Ecto neural progenitor cell (in vitro differentiated cells): ENCODE data around the gene CD2AP.
"Not testable (repeated sequence)": the region's sequence is repeated elsewhere in the genome, so short reads cannot be mapped to it uniquely, and the experiment has no call there.

Experiments
- DNase-seq: peaks from one replicate; pipeline ENCODE4 v3.0.0-alpha.2; 2018; ENCODE audit warnings: low spot score

Gene CD2AP, protein sequence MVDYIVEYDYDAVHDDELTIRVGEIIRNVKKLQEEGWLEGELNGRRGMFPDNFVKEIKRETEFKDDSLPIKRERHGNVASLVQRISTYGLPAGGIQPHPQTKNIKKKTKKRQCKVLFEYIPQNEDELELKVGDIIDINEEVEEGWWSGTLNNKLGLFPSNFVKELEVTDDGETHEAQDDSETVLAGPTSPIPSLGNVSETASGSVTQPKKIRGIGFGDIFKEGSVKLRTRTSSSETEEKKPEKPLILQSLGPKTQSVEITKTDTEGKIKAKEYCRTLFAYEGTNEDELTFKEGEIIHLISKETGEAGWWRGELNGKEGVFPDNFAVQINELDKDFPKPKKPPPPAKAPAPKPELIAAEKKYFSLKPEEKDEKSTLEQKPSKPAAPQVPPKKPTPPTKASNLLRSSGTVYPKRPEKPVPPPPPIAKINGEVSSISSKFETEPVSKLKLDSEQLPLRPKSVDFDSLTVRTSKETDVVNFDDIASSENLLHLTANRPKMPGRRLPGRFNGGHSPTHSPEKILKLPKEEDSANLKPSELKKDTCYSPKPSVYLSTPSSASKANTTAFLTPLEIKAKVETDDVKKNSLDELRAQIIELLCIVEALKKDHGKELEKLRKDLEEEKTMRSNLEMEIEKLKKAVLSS

DNA sequence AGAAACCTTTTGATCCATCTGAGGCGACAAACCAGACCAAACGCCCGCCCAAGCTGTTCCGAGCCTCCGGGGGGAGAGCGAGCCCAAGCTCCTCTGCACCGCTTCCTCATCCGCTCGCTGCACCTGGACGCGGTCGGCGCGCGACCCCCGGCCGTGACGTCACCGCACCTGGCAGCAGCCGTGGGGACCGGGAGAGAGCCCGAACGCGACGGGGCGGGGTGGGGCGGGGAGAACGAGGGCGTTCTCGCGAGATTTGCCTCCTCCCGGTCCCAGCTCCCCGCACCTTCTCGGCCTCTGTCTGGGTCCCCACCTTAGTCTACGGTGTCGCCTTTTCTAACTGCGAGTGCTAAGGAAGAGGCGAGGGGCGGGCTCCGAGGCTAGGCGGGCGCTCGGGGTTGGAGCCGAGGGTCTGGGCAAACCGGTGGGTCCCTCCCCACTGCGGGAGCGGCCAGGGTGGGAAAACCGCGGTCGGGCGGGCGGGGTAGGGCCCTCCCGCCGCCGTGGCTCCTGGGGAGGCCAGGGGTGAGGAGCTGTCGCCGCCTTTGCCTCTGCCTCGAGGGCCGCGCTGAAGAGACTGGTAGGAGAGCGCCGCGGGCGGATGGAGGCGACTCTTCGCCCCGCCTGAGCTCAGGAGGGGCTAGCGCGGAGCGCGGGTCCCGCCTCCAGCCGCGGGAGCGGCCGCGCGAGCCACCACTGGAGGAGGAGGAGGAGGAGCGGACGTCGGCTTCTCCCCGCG, at the start of gene CD2AP:
TSS of gene CD2AP (plus strand) at position 293 of the 736 bp plus-strand sequence. CDS start 456 bp downstream, outside the sequence.
- DNase-seq: peak; percentile 93

GRCh38 chr6:47428288-47428687, 49.3 kb upstream of the CD2AP start:
- DNase-seq: no peak

GRCh38 chr6:47428746-47429664, 48.6 kb upstream of the CD2AP start:
- DNase-seq: no peak

- DNase-seq: no peak
Observed at GRCh38 chr6:47434372-47435253, 43.0 kb upstream of the CD2AP start.

GRCh38 chr6:47435254-47435612, 42.4 kb upstream of the CD2AP start:
- DNase-seq: no peak

- DNase-seq: no peak
Observed at GRCh38 chr6:47437592-47437991, 40.0 kb upstream of the CD2AP start.

- DNase-seq: no peak
Observed at GRCh38 chr6:47438481-47439347, 38.9 kb upstream of the CD2AP start.

GRCh38 chr6:47439348-47439668, 38.3 kb upstream of the CD2AP start:
- no peak for DNase-seq

- DNase-seq: no peak
Observed at GRCh38 chr6:47440719-47441118, 36.9 kb upstream of the CD2AP start.

DNA sequence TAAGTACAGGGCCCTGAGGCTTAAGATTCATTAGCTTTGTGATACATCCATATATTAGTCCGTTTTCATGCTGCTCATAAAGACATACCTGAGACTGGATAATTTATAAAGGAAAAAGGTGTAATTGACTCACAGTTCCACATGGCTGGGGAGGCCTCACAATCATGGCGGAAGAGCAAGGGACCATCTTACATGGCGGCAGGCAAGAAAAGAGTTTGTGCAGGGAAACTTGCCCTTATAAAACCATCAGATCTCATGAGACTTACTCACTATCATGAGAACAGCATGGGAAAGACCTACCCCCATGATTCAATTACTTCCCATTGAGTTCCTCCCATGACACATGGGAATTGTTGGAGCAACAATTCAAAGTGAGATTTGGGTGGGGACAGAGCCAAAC, 32.6 kb upstream of the CD2AP start:
- not testable (repeated sequence) for DNase-seq

DNA sequence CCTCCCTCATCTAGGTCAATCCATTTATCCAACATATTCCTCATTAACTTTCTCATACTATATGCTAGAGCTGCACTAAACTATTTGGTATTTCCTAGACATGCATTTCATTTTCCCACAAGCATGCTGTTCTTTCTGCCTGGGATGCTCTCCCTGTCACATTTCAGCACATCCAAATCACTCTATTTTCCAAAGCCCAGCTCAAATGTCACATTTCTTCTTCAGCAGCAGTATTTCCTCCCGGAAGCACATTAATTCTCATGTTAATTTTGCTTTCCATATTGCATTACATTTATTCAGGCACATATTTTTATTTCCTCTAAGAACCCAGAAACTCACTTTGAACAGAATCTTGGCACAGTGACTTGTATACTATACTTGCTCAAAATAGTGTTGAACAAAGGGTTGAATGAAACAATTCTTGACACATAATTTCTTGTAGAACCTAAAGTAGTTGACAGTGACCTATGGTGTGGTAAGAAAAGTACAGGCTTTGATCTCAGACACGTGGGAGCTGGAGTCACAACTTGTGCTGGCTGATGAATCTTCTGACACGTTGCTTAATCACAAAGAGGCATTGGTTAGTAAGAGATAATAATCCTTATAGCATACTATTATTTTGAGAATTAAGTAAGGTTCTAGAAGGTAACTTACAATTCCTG, 30.8 kb upstream of the CD2AP start:
- DNase-seq: no peak

DNA sequence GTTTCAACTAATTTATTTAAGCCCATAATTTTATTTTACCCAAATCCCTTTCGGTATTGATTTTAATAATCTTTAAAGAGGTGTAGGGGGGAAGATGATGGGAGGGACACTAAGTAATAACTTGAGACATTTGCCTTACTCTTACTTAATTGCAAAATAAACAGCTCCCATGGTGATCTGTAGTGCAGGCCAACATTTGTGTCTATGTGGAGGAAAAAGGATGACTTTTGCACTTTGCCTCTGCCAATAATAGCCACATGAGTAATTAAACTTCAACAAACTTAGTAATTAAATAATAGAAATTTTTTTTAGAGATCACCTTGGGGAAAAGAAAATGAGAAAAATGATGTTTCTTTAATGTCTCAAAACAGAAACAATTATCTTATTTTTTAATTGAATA, 29.9 kb upstream of the CD2AP start:
- no peak for DNase-seq

DNA sequence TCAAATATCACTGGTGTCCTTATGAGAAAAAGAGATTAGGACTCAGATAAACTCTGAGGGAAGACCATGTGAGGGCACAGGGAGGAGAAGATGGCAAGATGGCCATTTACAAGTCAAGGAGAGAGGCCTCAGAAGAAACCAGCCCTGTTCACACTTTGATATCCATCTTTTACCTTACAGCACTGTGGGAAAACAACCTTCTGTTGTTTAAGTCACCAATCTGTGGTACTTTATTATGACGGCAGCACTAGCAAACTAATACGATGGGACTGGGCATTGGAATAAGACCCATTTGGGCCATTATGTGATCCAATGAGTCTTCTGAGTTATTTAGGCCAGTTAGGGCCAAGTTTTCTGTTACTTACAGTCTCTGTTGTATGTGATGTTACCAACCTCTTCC, 26.4 kb upstream of the CD2AP start:
- no peak for DNase-seq

GRCh38 chr6:47452899-47453298, 24.7 kb upstream of the CD2AP start:
- no peak for DNase-seq

DNA sequence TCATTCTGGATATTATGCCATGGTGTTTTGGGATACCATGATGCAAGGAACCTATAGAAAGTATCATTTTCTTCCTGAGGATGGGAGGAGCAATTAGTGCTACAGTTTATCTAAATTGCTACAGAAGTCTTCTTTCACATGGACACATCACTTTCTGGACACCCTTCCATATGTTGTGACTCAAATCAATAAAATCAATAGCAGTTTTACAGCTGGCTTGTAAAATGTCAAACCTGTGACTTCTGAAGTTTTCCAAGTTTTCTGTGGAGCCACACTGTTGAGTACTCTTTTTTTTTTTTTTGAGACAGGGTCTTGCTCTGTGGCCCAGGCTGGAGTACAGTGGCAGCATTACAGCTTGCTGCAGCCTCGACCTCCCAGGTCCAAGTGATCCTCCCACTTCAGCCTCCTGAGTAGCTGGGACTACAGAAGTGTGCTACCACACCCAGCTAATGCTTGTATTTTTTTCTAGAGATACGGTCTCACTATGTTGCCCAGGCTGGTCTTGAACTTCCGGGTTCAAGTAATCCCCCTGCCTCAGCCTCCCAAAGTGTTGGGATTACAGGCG, 24.1 kb upstream of the CD2AP start:
- DNase-seq: no peak

DNA sequence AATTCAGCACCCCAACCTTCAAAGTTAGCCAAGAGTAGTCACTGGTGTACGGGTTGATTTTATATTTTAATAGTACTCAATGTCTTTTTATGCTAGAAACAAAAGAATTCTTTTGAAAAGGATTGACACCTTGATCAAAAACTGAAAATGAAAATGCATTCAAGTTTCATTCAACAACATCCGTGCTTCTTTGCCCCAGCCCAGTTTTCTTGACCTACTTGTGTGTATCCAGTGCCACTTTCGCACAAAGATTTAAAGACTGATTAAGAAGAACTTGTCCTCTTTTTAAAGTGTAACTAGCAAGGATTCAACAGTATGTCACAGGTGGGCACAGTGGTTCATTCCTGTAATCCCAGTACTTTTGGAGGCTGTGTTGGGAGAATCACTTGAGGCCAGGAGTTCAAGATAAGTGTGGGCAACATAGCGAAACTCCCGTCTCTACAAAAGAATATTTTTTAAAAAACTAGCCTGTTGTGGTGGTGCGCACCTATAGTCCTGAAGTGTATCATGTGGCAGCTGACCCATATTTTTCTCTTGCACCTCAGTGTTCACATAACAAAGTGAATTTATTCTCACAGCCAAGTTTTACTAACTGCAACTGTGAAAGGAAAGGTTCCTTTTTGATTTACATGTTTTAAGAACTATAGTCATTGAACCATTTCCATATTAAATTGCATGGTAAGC, 22.7 kb upstream of the CD2AP start:
- DNase-seq: no peak

- no peak for DNase-seq
Observed at GRCh38 chr6:47455533-47456209, 21.9 kb upstream of the CD2AP start.

DNA sequence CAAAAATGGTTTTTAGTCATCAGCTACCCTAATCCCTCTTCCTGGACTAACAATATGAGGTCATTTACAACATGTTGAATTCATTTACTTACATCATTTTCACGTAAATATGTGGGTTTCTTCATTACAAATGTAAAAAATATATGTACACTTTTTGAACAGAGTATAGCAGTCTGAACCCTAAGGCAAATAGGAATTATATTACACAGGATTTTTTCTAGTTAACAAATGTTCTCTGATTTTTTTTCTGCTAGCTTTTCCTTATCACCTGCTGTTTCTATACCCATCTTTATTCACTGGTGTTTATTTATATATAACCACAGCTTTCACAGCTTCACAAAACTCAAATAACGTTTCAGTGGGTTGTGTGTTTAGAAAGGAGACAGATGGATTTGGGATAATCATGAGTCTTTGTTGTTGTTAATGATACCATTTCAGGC, 21.0 kb upstream of the CD2AP start:
- DNase-seq: no peak
